ENCODE results near the gene LHX8.

DNA sequence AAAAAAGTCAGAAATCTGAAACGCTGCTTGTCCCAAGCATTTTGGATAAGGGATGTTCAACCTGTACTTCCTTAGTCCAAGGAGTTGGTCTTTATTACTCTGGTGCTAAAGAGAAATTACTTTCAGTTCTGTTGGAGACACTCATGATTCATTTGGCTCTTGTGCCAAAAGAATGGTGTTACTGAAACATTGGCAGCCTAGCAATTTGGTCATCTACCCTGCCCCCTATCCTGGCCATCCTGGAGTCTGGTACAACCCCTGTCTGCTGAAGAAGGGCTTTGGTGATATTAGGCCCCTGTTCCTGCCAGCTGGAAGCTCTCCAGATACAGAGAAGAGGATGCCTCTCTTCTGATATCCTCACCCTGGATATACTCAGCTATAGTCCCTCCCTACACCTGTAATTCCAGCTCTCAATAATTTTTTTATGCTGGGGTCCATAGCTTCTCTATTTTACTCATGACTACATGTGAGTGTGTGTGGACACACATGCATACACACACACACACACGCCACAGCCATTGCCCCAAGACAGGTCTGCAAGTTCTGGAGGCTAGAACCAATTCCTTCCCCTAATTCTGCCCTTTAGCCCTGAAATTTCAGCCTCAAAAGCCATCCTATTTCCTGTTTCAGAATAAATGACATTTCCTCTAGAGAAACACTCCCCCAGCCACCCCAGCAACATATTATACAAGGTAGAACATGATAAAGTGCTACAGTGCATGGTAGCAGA, 40.0 kb downstream of the LHX8 start:
- TF ChIP-seq, protein P1, sequence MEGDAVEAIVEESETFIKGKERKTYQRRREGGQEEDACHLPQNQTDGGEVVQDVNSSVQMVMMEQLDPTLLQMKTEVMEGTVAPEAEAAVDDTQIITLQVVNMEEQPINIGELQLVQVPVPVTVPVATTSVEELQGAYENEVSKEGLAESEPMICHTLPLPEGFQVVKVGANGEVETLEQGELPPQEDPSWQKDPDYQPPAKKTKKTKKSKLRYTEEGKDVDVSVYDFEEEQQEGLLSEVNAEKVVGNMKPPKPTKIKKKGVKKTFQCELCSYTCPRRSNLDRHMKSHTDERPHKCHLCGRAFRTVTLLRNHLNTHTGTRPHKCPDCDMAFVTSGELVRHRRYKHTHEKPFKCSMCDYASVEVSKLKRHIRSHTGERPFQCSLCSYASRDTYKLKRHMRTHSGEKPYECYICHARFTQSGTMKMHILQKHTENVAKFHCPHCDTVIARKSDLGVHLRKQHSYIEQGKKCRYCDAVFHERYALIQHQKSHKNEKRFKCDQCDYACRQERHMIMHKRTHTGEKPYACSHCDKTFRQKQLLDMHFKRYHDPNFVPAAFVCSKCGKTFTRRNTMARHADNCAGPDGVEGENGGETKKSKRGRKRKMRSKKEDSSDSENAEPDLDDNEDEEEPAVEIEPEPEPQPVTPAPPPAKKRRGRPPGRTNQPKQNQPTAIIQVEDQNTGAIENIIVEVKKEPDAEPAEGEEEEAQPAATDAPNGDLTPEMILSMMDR (IDR thresholded peaks at IDR 0.05; ENCODE audit: low read depth, low read length): no peak
- no peak for TF ChIP-seq EZH2phosphoT487 (IDR thresholded peaks at IDR 0.05; ENCODE audit: low read depth)
